ENCODE results near the gene IL36B.

Gene IL36B

GRCh38 chr2:113005030-113005509, 47.6 kb downstream of the IL36B start, which contains the start of gene IL36A:
Gene IL36A, plus strand, starts transcription at chr2:113005459. Its CDS starts 413 bp downstream, at chr2:113005872.
- no peak for DNase-seq

- DNase-seq = no peak
Observed at GRCh38 chr2:113002677-113003076, 50.0 kb downstream of the IL36B start.

GRCh38 chr2:113000436-113000835, 52.2 kb downstream of the IL36B start:
- DNase-seq = no peak

- DNase-seq = no peak
Observed at GRCh38 chr2:112997151-112997550, 55.5 kb downstream of the IL36B start.

- no peak for DNase-seq
Observed at GRCh38 chr2:112996635-112997034, 56.0 kb downstream of the IL36B start.

GRCh38 chr2:112995346-112995920, 57.2 kb downstream of the IL36B start:
- no peak for DNase-seq

GRCh38 chr2:112994648-112995047, 58.0 kb downstream of the IL36B start:
- DNase-seq = no peak

- DNase-seq = no peak
Observed at GRCh38 chr2:112993831-112994230, 58.8 kb downstream of the IL36B start.

GRCh38 chr2:112989611-112990010, 63.1 kb downstream of the IL36B start:
- no peak for DNase-seq

GRCh38 chr2:112985090-112985489, 67.6 kb downstream of the IL36B start:
- no peak for DNase-seq

GRCh38 chr2:112980537-112980936, 72.1 kb downstream of the IL36B start:
- no peak for DNase-seq

- no peak for DNase-seq
Observed at GRCh38 chr2:112979731-112980130, 72.9 kb downstream of the IL36B start.

GRCh38 chr2:112977559-112978056, 75.1 kb downstream of the IL36B start, which contains the start of gene IL36G:
Gene IL36G, plus strand, starts transcription at chr2:112978006. Its CDS starts 633 bp downstream, at chr2:112978639.
- no peak for DNase-seq
